Measurements from ENCODE around the gene DENND1A.
"Not testable (repeated sequence)": the region's sequence is repeated elsewhere in the genome, so short reads cannot be mapped to it uniquely, and the experiment has no call there.

Gene DENND1A

GRCh38 chr9:123447934-123448646 is 481.8 kb downstream of the DENND1A start:
- in situ Hi-C loops (cut with HindIII; ENCODE audit: low sequenced_read_pairs): no loop called here

- in situ Hi-C loops (cut with HindIII; ENCODE audit: low sequenced_read_pairs): no loop called here
Observed at GRCh38 chr9:123445981-123446610, 483.8 kb downstream of the DENND1A start.

GRCh38 chr9:123445116-123445515 is 484.8 kb downstream of the DENND1A start:
- in situ Hi-C loops (cut with HindIII; ENCODE audit: low sequenced_read_pairs): no loop called here

GRCh38 chr9:123441769-123442168 is 488.2 kb downstream of the DENND1A start:
- in situ Hi-C loops (cut with HindIII; ENCODE audit: low sequenced_read_pairs): no loop called here

- in situ Hi-C loops (cut with HindIII; ENCODE audit: low sequenced_read_pairs): no loop called here
Observed at GRCh38 chr9:123440256-123440655, 489.7 kb downstream of the DENND1A start.

GRCh38 chr9:123438821-123439220 is 491.1 kb downstream of the DENND1A start:
- in situ Hi-C loops (cut with HindIII; ENCODE audit: low sequenced_read_pairs): no loop called here

GRCh38 chr9:123438321-123438720 is 491.6 kb downstream of the DENND1A start:
- in situ Hi-C loops (cut with HindIII; ENCODE audit: low sequenced_read_pairs): no loop called here

- in situ Hi-C loops (cut with HindIII; ENCODE audit: low sequenced_read_pairs): no loop called here
Observed at GRCh38 chr9:123437201-123437600, 492.7 kb downstream of the DENND1A start.

GRCh38 chr9:123435471-123435870 is 494.5 kb downstream of the DENND1A start:
- in situ Hi-C loops (cut with HindIII; ENCODE audit: low sequenced_read_pairs): no loop called here

GRCh38 chr9:123434619-123435240 is 495.2 kb downstream of the DENND1A start:
- in situ Hi-C loops (cut with HindIII; ENCODE audit: low sequenced_read_pairs): no loop called here

- in situ Hi-C loops (cut with HindIII; ENCODE audit: low sequenced_read_pairs): no loop called here
Observed at GRCh38 chr9:123432331-123433236, 497.3 kb downstream of the DENND1A start.

GRCh38 chr9:123431581-123431980 is 498.3 kb downstream of the DENND1A start:
- in situ Hi-C loops (cut with HindIII; ENCODE audit: low sequenced_read_pairs): no loop called here

- in situ Hi-C loops (cut with HindIII; ENCODE audit: low sequenced_read_pairs): not testable (repeated sequence)
Observed at GRCh38 chr9:123428450-123428849, 501.5 kb downstream of the DENND1A start.

- in situ Hi-C loops (cut with HindIII; ENCODE audit: low sequenced_read_pairs): no loop called here
Observed at GRCh38 chr9:123426406-123426805, 503.5 kb downstream of the DENND1A start.

GRCh38 chr9:123425836-123426365 is 504.0 kb downstream of the DENND1A start:
- in situ Hi-C loops (cut with HindIII; ENCODE audit: low sequenced_read_pairs): no loop called here

- in situ Hi-C loops (cut with HindIII; ENCODE audit: low sequenced_read_pairs): no loop called here
Observed at GRCh38 chr9:123425261-123425821, 504.6 kb downstream of the DENND1A start.

- in situ Hi-C loops (cut with HindIII; ENCODE audit: low sequenced_read_pairs): no loop called here
Observed at GRCh38 chr9:123424552-123425225, 505.2 kb downstream of the DENND1A start.

- in situ Hi-C loops (cut with HindIII; ENCODE audit: low sequenced_read_pairs): no loop called here
Observed at GRCh38 chr9:123424131-123424530, 505.8 kb downstream of the DENND1A start.

- in situ Hi-C loops (cut with HindIII; ENCODE audit: low sequenced_read_pairs): no loop called here
Observed at GRCh38 chr9:123423311-123423640, 506.6 kb downstream of the DENND1A start.

All from DLD1 (cell line).